ENCODE measurements around the gene SMYD2.

SMYD2 gene

DNA sequence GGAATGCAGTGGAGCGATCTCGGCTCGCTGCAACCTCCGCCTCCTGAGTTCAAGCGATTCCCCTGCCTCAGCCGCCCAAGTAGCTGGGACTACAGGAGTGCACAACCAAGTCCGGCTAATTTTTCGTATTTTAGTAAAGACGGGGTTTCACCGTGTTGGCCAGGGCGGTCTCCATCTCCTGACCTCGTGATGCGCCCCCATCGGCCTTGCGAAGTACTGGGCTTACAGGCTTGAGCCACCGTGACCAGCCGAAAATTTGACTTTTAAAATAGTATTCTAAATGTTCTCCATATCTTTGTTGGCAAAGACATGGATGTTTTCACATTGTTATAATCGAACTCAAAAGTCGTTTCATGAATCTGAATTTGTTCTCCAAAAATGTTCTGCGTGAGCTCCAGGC is 36.7 kb upstream of the SMYD2 start:
- TF ChIP-seq, protein P1, sequence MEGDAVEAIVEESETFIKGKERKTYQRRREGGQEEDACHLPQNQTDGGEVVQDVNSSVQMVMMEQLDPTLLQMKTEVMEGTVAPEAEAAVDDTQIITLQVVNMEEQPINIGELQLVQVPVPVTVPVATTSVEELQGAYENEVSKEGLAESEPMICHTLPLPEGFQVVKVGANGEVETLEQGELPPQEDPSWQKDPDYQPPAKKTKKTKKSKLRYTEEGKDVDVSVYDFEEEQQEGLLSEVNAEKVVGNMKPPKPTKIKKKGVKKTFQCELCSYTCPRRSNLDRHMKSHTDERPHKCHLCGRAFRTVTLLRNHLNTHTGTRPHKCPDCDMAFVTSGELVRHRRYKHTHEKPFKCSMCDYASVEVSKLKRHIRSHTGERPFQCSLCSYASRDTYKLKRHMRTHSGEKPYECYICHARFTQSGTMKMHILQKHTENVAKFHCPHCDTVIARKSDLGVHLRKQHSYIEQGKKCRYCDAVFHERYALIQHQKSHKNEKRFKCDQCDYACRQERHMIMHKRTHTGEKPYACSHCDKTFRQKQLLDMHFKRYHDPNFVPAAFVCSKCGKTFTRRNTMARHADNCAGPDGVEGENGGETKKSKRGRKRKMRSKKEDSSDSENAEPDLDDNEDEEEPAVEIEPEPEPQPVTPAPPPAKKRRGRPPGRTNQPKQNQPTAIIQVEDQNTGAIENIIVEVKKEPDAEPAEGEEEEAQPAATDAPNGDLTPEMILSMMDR (IDR thresholded peaks at IDR 0.05; ENCODE audit: unreplicated experiment in 3 of 3), result no peak
- Mint-ChIP-seq H3K9me3 (no peaks in the 10 kb centered on the region), H3K36me3 (ENCODE audit: low read depth) (no peaks in the 10 kb centered on the region), H3K27ac (no peak overlapping the region), H3K4me1 (peaks cover 4% of the 10 kb centered on the region), H3K4me3 (no peak overlapping the region), H3K27me3 (ENCODE audit: low read depth) (no peaks in the 10 kb centered on the region)

- Mint-ChIP-seq H3K27me3 (ENCODE audit: low read depth) (no peaks in the 10 kb centered on the region), H3K36me3 (ENCODE audit: low read depth) (no peaks in the 10 kb centered on the region), H3K4me1 (peaks cover 4% of the 10 kb centered on the region), H3K4me3 (no peak overlapping the region), H3K9me3 (no peaks in the 10 kb centered on the region), H3K27ac (no peak overlapping the region)
- TF ChIP-seq, protein P1 (IDR thresholded peaks at IDR 0.05; ENCODE audit: unreplicated experiment in 3 of 3), result no peak
These were observed 36.1 kb upstream of the SMYD2 start for GRCh38 chr1:214244841-214245240.

DNA sequence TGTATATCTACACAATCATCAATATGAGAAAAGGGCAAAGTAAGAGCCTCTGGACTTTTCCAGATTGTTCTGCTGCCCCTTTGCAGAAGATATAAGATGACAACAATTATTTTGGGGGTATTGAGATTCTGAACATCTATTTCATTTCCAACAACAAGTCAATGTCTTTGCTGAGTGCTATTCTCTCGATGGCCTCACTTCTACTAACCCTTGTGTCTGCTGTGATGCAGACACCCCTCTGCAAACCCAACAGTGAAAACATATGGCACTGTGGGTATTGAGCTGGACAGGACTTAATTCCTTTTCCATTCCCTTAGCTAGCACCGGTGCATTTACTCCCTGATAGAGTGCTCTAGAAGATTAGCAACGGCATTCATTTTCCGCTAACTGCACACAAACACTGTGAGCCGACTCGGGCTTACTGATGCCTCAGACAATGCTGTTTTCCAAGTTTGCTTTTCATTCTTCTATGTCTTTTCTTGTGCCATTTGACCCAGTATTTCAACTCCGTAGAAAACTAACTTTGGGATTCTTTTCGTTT is 33.4 kb upstream of the SMYD2 start:
- peaks cover 4% of the 10 kb centered on the region for H3K4me1 Mint-ChIP-seq
- TF ChIP-seq, protein P1 (IDR thresholded peaks at IDR 0.05; ENCODE audit: unreplicated experiment in 3 of 3), result no peak
- no peak overlapping the region for H3K27ac Mint-ChIP-seq
- H3K9me3 Mint-ChIP-seq, result no peaks in the 10 kb centered on the region
- H3K36me3 Mint-ChIP-seq (ENCODE audit: low read depth), result no peaks in the 10 kb centered on the region
- no peaks in the 10 kb centered on the region for H3K27me3 Mint-ChIP-seq (ENCODE audit: low read depth)
- no peak overlapping the region for H3K4me3 Mint-ChIP-seq

GRCh38 chr1:214248311-214249085 is 32.5 kb upstream of the SMYD2 start:
- H3K27me3 Mint-ChIP-seq (ENCODE audit: low read depth), result no peaks in the 10 kb centered on the region
- TF ChIP-seq, protein P1 (IDR thresholded peaks at IDR 0.05; ENCODE audit: unreplicated experiment in 3 of 3), result no peak
- no peak overlapping the region for H3K27ac Mint-ChIP-seq
- H3K36me3 Mint-ChIP-seq (ENCODE audit: low read depth), result no peaks in the 10 kb centered on the region
- H3K4me1 Mint-ChIP-seq, result peaks cover 4% of the 10 kb centered on the region
- H3K9me3 Mint-ChIP-seq, result no peaks in the 10 kb centered on the region
- H3K4me3 Mint-ChIP-seq, result no peak overlapping the region

- H3K9me3 Mint-ChIP-seq, result no peaks in the 10 kb centered on the region
- no peak overlapping the region for H3K4me3 Mint-ChIP-seq
- TF ChIP-seq, protein P1 (IDR thresholded peaks at IDR 0.05; ENCODE audit: unreplicated experiment in 3 of 3), result no peak
- no peaks in the 10 kb centered on the region for H3K27me3 Mint-ChIP-seq (ENCODE audit: low read depth)
- H3K4me1 Mint-ChIP-seq, result peaks cover 4% of the 10 kb centered on the region
- no peak overlapping the region for H3K27ac Mint-ChIP-seq
- no peaks in the 10 kb centered on the region for H3K36me3 Mint-ChIP-seq (ENCODE audit: low read depth)
These were observed 31.3 kb upstream of the SMYD2 start for GRCh38 chr1:214249651-214250050.

DNA sequence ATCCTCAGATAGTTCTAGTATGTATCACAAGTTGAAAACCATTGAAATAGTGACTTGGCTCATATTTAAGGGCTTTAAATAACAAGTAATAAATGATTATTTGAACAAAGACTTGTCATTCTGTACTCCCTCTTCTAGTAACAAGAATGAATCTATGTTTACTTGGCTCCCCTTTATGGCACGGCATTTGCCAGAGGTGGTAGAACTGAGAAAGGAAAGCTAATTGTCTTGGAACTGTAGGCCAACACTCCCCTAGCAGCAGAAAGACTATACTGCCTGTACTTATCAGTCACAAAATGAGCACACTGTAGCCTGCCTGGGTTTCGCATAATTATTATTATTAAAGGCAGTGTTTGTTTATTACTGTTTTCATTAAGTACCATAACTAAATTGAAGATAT is 29.6 kb upstream of the SMYD2 start:
- Mint-ChIP-seq H3K9me3 (no peaks in the 10 kb centered on the region), H3K27me3 (ENCODE audit: low read depth) (no peaks in the 10 kb centered on the region), H3K36me3 (ENCODE audit: low read depth) (no peaks in the 10 kb centered on the region), H3K4me1 (peaks cover 4% of the 10 kb centered on the region), H3K27ac (no peak overlapping the region), H3K4me3 (no peak overlapping the region)
- TF ChIP-seq, protein P1 (IDR thresholded peaks at IDR 0.05; ENCODE audit: unreplicated experiment in 3 of 3), result no peak
